Right lobe of liver (tissue), 4 donors: ENCODE measurements around the gene PRKAG2.

Experiments used
- CTCF ChIP-seq, 4 donors: fragments of 200-600 bp in 3 of 4; fragments of 450-650 bp in 1 of 4; IDR thresholded peaks; one replicate each; pipeline versions ENCODE4 v1.5.1 to v1.8.0; 2016 to 2022; ENCODE audit warnings: antibody characterized with exemption in 4 of 4, mild to moderate bottlenecking in 2 of 4
- POLR2A ChIP-seq: fragments of 450-650 bp; IDR thresholded peaks from one replicate; pipeline ENCODE4 v1.6.1; 2017; ENCODE audit warnings: antibody characterized with exemption, mild to moderate bottlenecking
- donor health status: DM: no; HTN: no; CAD: no.
- donor health status: DM: no; HTN: no; CAD: no.
- donor health status: DM: no; HTN: yes; CAD: no.

- no peak for TF ChIP-seq CTCF (IDR thresholded peaks at IDR 0.05)
- TF ChIP-seq POLR2A: no peak
These were observed 12.8 kb upstream of the PRKAG2 start for GRCh38 chr7:151889406-151890354.
